Liver (tissue), 9 donors: Measurements from ENCODE around the gene TLK2. TPM values are rescaled to one million over a fixed set of nuclear protein-coding genes. Genes with fewer than 3 reads are reported as not detected.

ENCODE experiments used
- DNase-seq: peaks from one replicate; pipeline ENCODE4 v3.0.0-alpha.2; 2017; ENCODE audit warnings: low spot score
- H3K27ac ChIP-seq, 2 donors: one replicate each; pipeline ENCODE4 v1.7.0; 2013; ENCODE audit warnings: inconsistent platforms in 2 of 2, low read length in 2 of 2, control low read depth in 1 of 2, low read depth in 1 of 2, mild to moderate bottlenecking in 1 of 2
- H3K27me3 ChIP-seq, 4 donors: one replicate each; pipeline versions ENCODE4 v1.6.1 to v1.7.0; 2013; ENCODE audit warnings: low read length in 3 of 4, inconsistent platforms in 1 of 4, mild to moderate bottlenecking in 1 of 4, moderate library complexity in 1 of 4; ENCODE audit not compliant: control insufficient read depth in 4 of 4, insufficient read depth in 4 of 4
- H3K36me3 ChIP-seq, 4 donors: one replicate each; pipeline versions ENCODE4 v1.6.1 to v1.7.0; 2013; ENCODE audit warnings: low read length in 3 of 4, mild to moderate bottlenecking in 3 of 4, low read depth in 1 of 4, moderate library complexity in 1 of 4; ENCODE audit not compliant: control insufficient read depth in 4 of 4, insufficient read depth in 3 of 4
- H3K4me1 ChIP-seq, 4 donors: one replicate each; pipeline versions ENCODE4 v1.6.1 to v1.7.0; 2013; ENCODE audit warnings: low read length in 3 of 4, mild to moderate bottlenecking in 3 of 4, moderate library complexity in 1 of 4; ENCODE audit not compliant: control insufficient read depth in 4 of 4, insufficient read depth in 4 of 4
- H3K4me3 ChIP-seq, 3 donors: one replicate each; pipeline versions ENCODE4 v1.6.1 to v1.7.0; 2013; ENCODE audit warnings: low read length in 3 of 3, control low read depth in 1 of 3, low read depth in 1 of 3, mild to moderate bottlenecking in 1 of 3
- H3K9ac ChIP-seq, 2 donors: one replicate each; pipeline ENCODE4 v1.7.0; 2013; ENCODE audit warnings: low read length in 2 of 2, mild to moderate bottlenecking in 2 of 2, moderate library complexity in 2 of 2, control low read depth in 1 of 2, low read depth in 1 of 2
- H3K9me3 ChIP-seq, 4 donors: one replicate each; pipeline versions ENCODE4 v1.6.1 to v1.7.0; 2013; ENCODE audit warnings: low read length in 3 of 4; ENCODE audit not compliant: control insufficient read depth in 4 of 4
- EGR1 ChIP-seq, 2 donors: IDR thresholded peaks; 2 replicates each; pipeline ENCODE4 v1.6.1; 2016 to 2018; ENCODE audit warnings: antibody characterized with exemption in 2 of 2, low read depth in 2 of 2
- FOXA2 ChIP-seq: IDR thresholded peaks from 2 replicates; pipeline ENCODE4 v1.6.1; 2016; ENCODE audit warnings: antibody characterized with exemption
- GABPA ChIP-seq, 2 donors: IDR thresholded peaks in 1 of 2; conservative IDR thresholded peaks in 1 of 2; 2 replicates each; pipeline ENCODE4 v1.6.1; 2016; ENCODE audit warnings: antibody characterized with exemption in 2 of 2, mild to moderate bottlenecking in 1 of 2, moderate library complexity in 1 of 2
- HNF4A ChIP-seq, 2 donors: conservative IDR thresholded peaks; 2 replicates each; pipeline ENCODE4 v1.6.1; 2016; ENCODE audit warnings: antibody characterized with exemption in 2 of 2, mild to moderate bottlenecking in 2 of 2
- JUND ChIP-seq, 2 donors: IDR thresholded peaks; 2 replicates each; pipeline ENCODE4 v1.6.1; 2016; ENCODE audit warnings: antibody characterized with exemption in 2 of 2
- RAD21 ChIP-seq, 2 donors: IDR thresholded peaks; 2 replicates each; pipeline ENCODE4 v1.6.1; 2016; ENCODE audit warnings: antibody characterized with exemption in 2 of 2, mild to moderate bottlenecking in 2 of 2
- RXRA ChIP-seq, 2 donors: IDR thresholded peaks; 2 replicates each; pipeline ENCODE4 v1.6.1; 2017 to 2018; ENCODE audit warnings: antibody characterized with exemption in 2 of 2, mild to moderate bottlenecking in 1 of 2
- SP1 ChIP-seq: IDR thresholded peaks from 2 replicates; pipeline ENCODE4 v1.6.1; 2018; ENCODE audit warnings: antibody characterized with exemption, mild to moderate bottlenecking
- TAF1 ChIP-seq: conservative IDR thresholded peaks from 2 replicates; pipeline ENCODE4 v1.6.1; 2016; ENCODE audit warnings: antibody characterized with exemption, mild to moderate bottlenecking
- YY1 ChIP-seq: IDR thresholded peaks from 2 replicates; pipeline ENCODE4 v1.6.1; 2016; ENCODE audit warnings: antibody characterized with exemption, mild to moderate bottlenecking
- WGBS: extraction: QIAGEN DNeasy Blood & Tissue Kit; methylation state at CpG from one replicate; pipeline ENCODE4 v1.1.7; 2013; 5-methylcytosine and 5-hydroxymethylcytosine counted together
- polyA plus RNA-seq, 2 donors: library from polyadenylated mRNA; stranded (reverse) in 1 of 2; unstranded in 1 of 2; fragments of 200-250 nt in 1 of 2; fragments of >200 nt in 1 of 2; fragmentation: Nextera tagmentation in 1 of 2; extraction: Ambion mirVana in 1 of 2; gene quantifications; one replicate each; pipeline versions ENCODE4 v1.2.1 to v1.2.3, GENCODE V29; 2013 to 2015
- total RNA-seq, 2 donors: library from RNA; depleted of rRNA; stranded (reverse); fragments of >200 nt; gene quantifications; one replicate each; pipeline ENCODE4 v1.2.3, GENCODE V29; 2014
- TF ChIP-seq, protein P1 (sequence below): IDR thresholded peaks from 2 replicates; pipeline ENCODE4 v1.6.1; 2016; ENCODE audit warnings: antibody characterized with exemption, mild to moderate bottlenecking
- TF ChIP-seq, protein P2 (sequence below): IDR thresholded peaks from 2 replicates; pipeline ENCODE4 v1.6.1; 2016; ENCODE audit warnings: antibody characterized with exemption
- TF ChIP-seq, protein P3 (sequence below): fragments of 150-350 bp; IDR thresholded peaks from 2 replicates; pipeline ENCODE4 v1.5.1; 2017; ENCODE audit warnings: improper control_type of control experiment, low read depth, low read length; ENCODE audit not compliant: missing input control
- TF ChIP-seq, protein P4 (sequence below): IDR thresholded peaks from 2 replicates; pipeline ENCODE4 v1.6.1; 2016; ENCODE audit warnings: antibody characterized with exemption
- donor health status: healthy.
- donor health status: healthy.
- donor health status: healthy.
- donor health status: healthy.
- donor health status: healthy.

Gene TLK2
- total and polyA plus RNA-seq, 4 donors, result 4.2 to 25.8 (median 14.8) TPM

DNA sequence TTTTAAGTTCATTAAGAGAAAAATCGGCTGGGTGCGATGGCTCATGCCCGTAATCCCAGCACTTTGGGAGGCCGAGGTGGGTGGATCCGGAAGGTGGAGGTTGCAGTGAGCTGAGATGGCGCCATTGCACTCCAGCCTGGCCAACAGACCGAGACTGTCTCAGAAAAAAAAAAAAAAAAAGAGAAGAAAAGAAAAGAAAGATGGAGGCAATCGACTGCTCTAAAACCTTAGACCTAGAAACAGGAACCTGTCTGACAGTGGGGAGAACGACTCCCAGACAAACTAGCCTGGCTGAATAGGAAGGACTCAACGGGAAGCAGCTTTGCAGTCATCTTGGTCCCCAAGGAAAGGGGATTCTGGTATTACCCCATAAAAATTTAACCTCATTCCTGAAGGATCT is 162.5 kb downstream of the TLK2 start (continued):
- TF ChIP-seq, protein P1, sequence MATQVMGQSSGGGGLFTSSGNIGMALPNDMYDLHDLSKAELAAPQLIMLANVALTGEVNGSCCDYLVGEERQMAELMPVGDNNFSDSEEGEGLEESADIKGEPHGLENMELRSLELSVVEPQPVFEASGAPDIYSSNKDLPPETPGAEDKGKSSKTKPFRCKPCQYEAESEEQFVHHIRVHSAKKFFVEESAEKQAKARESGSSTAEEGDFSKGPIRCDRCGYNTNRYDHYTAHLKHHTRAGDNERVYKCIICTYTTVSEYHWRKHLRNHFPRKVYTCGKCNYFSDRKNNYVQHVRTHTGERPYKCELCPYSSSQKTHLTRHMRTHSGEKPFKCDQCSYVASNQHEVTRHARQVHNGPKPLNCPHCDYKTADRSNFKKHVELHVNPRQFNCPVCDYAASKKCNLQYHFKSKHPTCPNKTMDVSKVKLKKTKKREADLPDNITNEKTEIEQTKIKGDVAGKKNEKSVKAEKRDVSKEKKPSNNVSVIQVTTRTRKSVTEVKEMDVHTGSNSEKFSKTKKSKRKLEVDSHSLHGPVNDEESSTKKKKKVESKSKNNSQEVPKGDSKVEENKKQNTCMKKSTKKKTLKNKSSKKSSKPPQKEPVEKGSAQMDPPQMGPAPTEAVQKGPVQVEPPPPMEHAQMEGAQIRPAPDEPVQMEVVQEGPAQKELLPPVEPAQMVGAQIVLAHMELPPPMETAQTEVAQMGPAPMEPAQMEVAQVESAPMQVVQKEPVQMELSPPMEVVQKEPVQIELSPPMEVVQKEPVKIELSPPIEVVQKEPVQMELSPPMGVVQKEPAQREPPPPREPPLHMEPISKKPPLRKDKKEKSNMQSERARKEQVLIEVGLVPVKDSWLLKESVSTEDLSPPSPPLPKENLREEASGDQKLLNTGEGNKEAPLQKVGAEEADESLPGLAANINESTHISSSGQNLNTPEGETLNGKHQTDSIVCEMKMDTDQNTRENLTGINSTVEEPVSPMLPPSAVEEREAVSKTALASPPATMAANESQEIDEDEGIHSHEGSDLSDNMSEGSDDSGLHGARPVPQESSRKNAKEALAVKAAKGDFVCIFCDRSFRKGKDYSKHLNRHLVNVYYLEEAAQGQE, result no peak
- TF ChIP-seq GABPA (IDR thresholded peaks at IDR 0.05 in 1 of 2, conservative IDR thresholded peaks at IDR 0.05 in 1 of 2) (no peak), RAD21 (IDR thresholded peaks at IDR 0.05) (no peak), RXRA (IDR thresholded peaks at IDR 0.05) (no peak)

DNA sequence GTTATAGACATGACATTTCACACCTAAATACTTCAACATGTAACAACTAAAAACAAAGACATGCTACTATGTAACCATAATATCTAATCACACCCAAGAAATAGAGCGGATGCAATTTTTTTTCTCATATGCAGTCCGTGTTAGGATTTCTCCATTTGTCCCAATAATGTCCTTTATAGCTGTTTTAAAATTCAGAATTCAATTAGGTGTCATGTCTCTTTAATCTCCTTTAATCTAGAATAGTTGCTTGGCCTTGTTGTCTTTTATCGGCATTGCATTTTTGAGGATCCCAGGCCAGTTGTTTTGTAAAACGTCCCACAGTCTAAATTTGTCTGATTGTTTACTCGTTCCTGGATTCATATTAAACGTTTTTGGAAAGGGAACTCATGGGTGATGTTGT is 163.3 kb downstream of the TLK2 start:
- 66% methylated on average over 6 of the region's 6 CpGs for WGBS
- no peaks in the 10 kb centered on the region for H3K4me1 ChIP-seq
- no peak overlapping the region for H3K4me3 ChIP-seq
- H3K27me3 ChIP-seq, result no peaks in the 10 kb centered on the region
- TF ChIP-seq, protein P2, sequence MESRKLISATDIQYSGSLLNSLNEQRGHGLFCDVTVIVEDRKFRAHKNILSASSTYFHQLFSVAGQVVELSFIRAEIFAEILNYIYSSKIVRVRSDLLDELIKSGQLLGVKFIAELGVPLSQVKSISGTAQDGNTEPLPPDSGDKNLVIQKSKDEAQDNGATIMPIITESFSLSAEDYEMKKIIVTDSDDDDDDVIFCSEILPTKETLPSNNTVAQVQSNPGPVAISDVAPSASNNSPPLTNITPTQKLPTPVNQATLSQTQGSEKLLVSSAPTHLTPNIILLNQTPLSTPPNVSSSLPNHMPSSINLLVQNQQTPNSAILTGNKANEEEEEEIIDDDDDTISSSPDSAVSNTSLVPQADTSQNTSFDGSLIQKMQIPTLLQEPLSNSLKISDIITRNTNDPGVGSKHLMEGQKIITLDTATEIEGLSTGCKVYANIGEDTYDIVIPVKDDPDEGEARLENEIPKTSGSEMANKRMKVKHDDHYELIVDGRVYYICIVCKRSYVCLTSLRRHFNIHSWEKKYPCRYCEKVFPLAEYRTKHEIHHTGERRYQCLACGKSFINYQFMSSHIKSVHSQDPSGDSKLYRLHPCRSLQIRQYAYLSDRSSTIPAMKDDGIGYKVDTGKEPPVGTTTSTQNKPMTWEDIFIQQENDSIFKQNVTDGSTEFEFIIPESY, result no peak
- TF ChIP-seq TAF1 (no peak), RXRA (IDR thresholded peaks at IDR 0.05) (no peak), HNF4A (conservative IDR thresholded peaks at IDR 0.05) (no peak), SP1 (no peak), YY1 (no peak), EGR1 (IDR thresholded peaks at IDR 0.05; ENCODE audit: low read depth in 2 of 2) (no peak), RAD21 (IDR thresholded peaks at IDR 0.05) (no peak), JUND (IDR thresholded peaks at IDR 0.05) (no peak)
- TF ChIP-seq, protein P3, sequence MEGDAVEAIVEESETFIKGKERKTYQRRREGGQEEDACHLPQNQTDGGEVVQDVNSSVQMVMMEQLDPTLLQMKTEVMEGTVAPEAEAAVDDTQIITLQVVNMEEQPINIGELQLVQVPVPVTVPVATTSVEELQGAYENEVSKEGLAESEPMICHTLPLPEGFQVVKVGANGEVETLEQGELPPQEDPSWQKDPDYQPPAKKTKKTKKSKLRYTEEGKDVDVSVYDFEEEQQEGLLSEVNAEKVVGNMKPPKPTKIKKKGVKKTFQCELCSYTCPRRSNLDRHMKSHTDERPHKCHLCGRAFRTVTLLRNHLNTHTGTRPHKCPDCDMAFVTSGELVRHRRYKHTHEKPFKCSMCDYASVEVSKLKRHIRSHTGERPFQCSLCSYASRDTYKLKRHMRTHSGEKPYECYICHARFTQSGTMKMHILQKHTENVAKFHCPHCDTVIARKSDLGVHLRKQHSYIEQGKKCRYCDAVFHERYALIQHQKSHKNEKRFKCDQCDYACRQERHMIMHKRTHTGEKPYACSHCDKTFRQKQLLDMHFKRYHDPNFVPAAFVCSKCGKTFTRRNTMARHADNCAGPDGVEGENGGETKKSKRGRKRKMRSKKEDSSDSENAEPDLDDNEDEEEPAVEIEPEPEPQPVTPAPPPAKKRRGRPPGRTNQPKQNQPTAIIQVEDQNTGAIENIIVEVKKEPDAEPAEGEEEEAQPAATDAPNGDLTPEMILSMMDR, result no peak
- TF ChIP-seq, protein P4, sequence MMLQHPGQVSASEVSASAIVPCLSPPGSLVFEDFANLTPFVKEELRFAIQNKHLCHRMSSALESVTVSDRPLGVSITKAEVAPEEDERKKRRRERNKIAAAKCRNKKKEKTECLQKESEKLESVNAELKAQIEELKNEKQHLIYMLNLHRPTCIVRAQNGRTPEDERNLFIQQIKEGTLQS, result no peak
- H3K9ac ChIP-seq, result no peak overlapping the region
- H3K27ac ChIP-seq, result no peak overlapping the region
- no peaks in the 10 kb centered on the region for H3K36me3 ChIP-seq
- no peaks in the 10 kb centered on the region for H3K9me3 ChIP-seq
- DNase-seq, result no peak

DNA sequence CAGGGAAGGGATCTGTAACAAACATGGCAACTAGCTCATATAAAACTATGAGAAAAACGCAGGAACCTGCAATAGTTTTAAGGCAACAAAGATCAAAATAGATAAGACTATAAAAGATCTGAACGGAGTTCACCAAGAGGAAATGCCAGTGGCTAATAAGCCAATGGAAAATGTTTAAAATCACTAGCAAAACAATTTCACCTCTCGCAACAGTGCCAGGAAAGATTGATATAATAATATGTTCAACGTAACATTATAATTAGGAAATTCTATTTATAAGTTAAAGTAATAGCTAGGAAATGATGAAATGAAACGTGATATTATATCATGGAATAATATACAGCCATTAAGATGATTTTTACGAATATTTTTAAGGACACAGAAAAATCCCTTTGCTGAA is 164.9 kb downstream of the TLK2 start:
- 81% methylated on average over 6 of the region's 6 CpGs for whole genome bisulfite sequencing
- TF ChIP-seq, protein P2, result no peak
- TF ChIP-seq FOXA2 (no peak), YY1 (no peak), JUND (IDR thresholded peaks at IDR 0.05) (no peak), RXRA (IDR thresholded peaks at IDR 0.05) (no peak)
- Histone ChIP-seq H3K9me3 (no peaks in the 10 kb centered on the region), H3K4me1 (no peaks in the 10 kb centered on the region), H3K27ac (no peak overlapping the region), H3K27me3 (no peaks in the 10 kb centered on the region), H3K9ac (no peak overlapping the region), H3K4me3 (no peak overlapping the region), H3K36me3 (no peaks in the 10 kb centered on the region)
- no peak for DNase-seq
